ENCODE measurements around the gene GRM1.

Gene GRM1

DNA sequence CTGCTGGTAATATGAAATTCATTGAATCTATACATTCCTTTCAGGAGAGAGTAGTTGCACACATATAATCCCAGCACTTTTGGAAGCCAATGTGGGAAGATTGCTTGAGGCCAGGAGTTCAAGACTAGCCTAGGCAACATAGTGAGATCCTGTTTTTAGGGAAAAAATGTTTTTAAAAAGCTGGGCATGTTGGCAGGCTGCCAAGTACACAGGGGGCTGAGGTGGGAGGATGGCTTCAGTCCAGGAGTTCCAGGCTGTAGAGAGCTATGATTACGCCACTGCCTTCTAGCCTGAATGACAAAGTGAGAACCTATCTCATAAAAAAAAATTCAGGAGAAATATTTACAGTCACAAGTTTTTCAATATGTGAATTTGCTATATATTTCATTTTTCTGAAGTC is 71.9 kb downstream of the GRM1 start:
- no peak for DNase-seq

DNA sequence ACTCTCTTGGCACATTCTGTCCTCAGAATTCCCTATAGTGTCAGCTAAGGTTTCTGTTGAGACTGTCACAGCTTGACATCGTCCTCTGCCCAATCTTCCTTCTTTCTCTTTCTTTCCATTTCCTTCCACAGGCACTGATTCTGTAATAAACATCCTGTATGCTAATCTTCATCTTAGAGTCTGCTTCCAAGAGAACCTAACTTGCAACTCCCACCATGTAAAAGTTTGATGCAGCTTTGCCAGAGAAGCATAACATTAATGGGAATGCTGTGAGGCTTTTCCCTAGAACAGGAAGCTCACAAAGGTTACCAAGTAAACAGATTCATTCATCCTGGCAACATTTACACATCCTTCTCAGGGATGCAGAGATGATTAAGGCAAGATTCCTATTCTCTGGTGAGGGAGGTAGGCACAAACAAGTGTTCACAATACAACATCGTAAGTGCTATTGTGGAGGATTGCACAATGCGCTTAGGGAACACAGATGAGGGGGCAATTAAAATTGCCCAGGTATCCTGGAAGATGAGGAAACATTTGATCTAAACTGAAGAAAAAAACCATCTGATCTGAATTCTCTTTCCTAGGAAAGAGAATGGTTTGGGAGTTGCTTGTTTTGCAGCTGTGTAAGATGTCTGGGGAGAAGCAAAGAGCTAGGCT is 74.7 kb downstream of the GRM1 start:
- DNase-seq, result no peak

DNA sequence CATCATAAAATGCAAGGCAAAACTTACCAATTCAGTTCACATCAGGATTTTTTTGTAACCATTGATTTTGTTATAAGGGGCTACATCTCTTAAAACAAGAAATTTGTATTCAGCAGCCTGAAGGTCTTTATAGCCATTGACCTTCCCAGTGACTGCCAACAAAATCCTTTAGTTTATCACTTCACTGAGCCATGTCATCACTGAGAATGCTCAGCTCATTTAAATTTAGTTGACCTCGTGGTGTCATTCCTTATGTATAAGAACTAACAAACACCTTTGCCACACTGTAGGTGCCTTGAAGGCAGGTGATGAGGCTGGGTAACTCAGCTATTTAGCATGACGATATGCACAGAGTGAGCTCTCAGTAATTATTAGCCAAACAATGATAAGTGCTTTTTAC is 77.7 kb downstream of the GRM1 start:
- DNase-seq, result no peak

DNA sequence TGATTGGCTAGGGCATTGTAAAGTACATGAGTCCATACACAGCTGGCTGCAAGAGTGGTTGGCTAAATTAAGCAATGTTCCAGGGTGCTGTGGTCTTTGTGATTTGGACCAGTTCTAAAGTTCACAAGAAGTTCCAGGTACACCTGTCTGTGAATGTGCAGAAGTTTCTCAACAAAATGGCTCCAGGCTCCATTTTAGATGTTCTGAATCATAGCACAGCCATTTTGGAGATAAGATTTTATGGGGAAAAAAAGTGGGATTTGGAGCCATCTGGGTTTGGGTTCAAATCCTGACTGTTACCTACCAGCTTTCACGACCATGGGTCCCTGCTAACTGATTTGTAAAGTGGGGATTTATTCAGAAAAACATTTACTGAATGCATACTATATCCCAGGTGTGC is 82.1 kb downstream of the GRM1 start:
- DNase-seq, result no peak

DNA sequence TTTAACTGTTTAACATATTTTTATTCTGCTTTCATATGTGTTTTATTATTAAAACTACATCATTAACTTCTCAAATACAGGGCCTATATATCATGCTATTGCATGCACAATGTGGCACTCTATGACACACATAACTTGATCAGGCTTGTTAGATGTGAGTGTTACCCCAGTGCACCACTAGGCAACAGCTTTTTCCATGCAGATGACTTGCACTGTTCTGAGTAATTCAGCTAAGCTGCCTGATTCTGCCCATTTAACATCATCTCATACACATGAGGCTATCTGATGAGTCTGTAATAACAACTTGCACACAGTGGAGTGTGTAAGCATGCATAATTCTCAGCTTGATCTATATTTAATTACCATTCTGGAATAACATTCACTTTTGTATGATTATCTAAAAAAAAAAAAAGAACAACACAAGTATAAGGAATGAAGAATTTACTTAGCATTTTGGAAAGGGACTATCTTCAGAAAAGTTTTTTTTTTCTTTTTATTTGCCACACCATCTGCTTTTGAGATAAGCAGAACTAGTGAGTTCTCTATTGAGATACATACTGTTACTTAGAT is 83.1 kb downstream of the GRM1 start:
- DNase-seq, result no peak

DNA sequence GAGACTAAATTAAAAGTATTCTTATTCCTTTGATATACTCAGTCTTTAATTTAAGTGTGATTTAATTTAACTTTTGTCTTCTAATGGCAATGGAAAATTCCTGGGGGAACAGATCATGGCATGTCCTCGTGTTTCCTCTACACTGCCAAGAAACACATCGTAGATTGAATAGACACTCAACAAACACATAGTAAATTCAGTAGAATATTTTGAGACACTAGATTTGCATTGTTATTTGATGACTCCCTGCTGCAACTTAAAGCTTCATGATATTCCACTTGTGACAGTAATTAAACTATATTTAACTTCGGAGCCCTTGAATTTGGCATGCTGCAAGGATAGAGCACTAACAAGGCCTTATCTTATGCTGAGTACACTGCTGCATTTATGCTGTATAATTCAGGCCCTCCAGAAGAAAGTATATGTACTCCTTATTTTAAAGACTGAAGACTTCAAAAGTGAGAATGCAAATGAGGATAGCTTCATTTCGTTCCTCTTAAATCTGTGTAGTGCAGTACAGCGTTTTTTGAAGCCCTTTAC is 84.3 kb downstream of the GRM1 start:
- DNase-seq, result no peak

DNA sequence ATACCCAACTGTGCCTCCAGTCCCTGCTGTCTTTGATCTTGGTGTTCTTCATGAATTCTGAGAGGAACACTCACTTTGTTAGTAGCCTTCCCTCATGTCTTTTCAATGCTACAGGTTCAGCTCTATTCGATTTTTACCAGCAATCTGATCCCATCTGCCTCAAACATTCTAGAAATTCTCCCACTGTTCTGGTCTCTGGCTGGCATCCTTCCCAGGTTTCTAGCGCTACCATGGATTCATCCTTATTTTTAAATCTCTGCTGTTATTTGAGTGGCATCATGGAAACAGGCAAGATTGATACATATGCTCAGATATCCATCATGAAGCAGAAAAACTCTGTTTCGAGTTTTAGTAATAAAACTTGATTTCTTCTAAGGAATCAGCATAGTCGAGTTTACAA is 94.8 kb downstream of the GRM1 start:
- no peak for DNase-seq

DNA sequence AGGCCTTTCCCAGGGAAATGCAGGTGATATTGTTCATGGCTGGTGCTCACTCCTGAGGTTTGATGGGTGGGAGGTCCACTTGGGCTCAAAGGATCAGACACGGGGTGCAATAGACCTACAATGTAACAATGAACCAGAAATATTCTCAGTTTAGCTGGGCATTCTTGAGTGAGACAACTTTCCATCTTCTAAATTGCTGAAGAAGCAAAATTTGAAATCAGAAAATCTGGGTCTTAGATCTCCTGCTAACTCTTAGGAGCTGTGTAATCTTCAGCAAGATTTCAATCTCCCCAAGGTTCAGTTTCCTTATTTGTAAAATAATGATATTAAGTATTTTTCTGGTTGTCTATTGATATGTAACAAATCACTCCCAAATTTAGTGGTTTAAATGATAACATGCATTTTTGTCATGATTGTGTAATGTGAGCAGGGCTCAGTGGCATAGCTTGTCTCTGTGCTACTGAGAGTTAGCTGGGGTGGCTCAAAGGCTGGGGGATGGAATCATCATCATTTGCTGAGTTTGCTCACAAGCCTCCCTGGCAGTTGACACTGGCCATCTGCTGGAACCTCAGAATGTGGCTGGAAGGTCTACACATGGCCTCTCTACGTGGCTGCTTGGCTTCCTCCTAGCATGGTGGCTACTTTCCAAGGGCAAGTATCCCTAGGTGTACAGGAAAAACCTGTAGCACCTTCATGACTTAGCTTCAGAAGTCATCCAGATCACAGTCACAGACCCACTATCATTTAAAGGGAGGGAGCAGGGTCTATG is 98.8 kb downstream of the GRM1 start:
- DNase-seq, result no peak

DNA sequence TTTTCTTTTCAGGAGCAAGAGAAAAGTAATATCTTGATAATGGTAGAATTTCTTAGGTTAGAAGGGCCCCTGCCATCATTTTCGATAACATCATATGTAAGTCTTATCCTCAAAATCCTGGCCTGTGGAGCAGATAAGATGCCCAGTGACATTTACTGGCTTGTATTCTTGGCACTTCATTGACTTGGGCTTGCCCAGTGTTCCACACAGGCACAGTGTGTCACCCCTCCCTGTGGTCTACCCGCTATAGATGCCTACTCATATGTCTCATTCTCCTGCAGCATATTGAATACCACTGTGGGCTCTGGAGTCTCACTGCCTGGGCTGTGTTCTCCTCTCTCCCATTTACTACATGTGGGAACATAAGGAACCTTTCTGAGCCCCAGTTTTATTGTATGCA is 105.0 kb downstream of the GRM1 start:
- no peak for DNase-seq

DNA sequence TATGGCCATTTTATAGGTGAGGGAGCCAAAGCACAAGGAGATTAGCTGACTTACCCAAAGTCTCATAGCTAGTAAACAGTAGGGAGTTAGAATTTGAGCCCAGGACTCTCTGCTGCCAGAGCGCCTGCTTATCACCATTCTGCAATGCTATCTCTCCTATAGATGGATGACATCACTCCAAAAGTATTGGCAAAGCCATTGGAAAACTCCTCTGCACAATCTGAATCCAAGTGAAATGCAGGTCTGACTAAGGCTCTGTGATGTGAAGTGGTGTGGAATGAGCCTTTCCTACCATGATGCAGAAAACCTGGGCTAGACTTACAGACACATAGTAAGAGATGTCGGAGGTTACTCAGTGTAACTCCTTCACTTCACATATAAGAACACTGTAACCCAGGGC is 106.3 kb downstream of the GRM1 start:
- DNase-seq, result no peak

DNA sequence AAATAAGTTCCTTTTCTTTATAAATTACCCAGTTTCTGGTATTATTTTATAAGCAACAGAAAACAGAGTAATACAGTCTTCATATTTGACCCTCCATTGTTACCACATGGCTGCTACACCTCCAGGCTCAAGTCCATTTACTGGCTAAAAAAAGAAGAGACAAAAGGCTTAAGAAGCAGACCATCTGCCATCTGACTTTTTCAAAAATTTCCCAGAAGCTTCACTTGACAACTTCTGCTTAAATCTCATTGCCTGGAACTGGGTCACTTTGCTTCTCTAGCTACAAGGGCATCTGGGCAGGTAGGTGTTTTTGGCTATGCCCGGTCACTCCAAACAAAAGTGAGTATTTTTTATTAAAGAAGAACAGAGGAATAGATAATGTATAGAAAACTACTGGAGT is 118.0 kb downstream of the GRM1 start:
- DNase-seq, result no peak

DNA sequence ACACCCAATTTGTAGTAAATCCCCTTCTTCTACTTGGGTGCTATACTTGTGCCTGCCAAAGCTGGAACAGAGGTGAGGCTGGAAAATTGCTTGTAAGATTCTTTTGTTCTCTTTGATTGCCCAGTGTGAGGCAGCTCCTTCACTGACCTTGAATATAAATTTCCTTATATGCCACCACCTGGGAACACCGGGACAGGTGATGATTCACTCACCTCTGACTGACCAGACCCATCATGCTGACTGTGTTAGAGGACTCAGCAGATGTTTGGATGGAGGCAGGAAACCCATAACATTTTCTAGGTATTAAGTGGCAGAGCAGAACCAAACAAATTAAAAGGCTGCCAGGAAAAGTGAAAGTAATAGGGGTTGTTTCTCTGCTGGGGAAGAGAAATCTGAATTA is 120.9 kb downstream of the GRM1 start:
- DNase-seq, result no peak

DNA sequence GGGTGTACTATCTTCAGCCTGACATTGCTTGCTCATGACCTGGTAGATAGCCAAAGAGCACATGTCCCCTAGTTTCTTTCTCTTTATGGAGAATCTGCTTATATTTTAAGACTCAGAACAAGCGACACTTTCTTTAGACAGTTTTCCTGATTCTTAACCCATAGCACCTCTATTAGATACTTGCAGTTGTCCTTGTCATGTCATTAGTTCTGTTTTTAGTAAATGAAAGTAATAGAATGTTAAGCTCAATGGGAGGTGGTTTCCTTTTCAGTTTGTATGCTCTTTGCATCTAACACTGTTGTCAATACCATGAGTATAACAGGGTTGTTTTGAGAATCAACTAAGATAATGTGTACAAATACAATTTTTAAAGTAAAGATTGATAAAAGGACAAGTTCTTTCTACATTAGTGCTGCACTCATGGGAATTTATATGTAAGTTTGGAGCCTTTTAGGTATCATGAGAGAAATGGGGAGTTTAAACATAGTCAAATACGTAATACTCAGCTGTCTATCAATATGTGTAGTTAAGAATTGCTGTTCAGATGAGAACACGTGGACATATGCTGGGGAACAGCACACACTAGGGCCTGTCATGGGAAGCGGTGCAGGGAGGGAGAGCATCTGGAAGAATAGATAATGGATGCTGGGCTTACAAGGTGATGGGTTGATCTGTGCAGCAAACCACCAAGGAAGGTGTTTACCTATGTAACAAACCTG is 124.3 kb downstream of the GRM1 start:
- DNase-seq, result no peak

DNA sequence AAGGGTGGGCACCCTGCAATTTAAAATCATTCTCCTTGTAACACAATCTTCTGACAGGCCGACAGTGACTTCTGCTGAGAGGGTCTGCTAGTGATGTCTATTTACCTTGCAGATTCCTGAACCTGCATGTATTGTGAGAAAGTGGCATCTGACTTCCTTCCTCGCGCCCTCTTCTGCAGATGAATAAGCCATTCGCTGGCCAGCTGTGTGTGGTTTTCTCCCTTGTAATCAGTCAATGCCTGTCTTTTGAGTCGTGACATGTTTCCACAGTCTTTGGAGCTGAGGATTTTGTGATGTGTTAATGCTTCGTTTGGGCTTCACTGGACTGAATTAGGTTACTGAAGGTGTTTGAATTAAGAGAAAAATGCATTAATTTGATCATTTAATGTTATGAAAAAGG is 125.3 kb downstream of the GRM1 start:
- DNase-seq, result no peak

DNA sequence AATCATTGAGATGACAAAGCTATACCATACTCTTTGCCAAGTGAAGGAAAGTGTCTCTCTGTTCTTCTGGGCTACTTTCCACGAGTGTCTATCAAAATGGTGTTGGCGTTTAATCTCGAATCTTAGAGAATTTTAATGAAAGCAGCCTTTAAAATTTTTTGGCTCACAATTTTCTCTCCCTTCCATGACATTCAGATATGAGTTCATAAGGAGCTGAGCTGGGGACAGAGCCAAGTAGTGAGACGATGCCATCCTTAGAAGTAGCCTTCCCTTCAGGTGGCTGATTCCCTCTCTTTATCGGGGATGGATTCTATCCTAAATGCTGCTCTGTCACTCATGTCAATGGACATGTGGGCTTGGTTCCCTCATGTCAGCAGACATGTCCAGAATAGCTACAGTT is 132.8 kb downstream of the GRM1 start:
- DNase-seq, result no peak

DNA sequence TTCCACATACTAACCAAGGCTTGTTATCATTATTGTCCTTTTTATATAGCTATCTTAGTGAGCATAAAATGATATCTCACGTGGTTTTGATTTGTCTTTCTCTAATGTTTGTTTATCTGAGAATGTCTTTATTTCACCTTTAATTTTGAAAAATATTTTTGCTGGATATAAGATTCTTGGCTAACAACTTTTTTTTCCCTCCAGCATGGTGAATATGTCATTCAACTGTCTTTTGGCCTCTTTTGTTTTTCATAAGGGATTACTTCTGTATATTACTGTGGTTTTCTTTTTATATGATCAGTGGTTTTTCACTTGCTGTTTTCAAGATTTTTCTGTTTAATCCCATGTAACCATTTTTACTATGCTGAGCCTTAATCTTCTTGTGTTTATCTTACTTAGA is 141.0 kb downstream of the GRM1 start:
- DNase-seq, result no peak

DNA sequence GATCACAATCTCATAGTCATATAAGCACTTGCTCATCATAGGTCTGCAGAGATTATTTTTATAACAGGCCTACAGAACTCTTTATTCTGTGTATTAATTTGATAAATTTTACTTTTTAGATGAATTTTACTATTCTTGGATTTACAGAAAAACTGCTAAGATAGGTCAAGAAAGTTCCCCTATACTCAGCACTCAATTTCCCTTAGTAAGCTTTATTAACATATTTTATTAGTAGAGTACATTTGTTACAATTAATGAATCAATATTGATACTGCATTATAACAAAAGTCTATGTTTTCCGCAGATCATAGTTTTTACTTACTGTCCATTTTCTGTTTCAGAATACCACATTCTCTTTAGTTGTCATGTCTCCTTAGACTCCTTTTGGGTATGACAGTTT is 148.9 kb downstream of the GRM1 start:
- no peak for DNase-seq

DNA sequence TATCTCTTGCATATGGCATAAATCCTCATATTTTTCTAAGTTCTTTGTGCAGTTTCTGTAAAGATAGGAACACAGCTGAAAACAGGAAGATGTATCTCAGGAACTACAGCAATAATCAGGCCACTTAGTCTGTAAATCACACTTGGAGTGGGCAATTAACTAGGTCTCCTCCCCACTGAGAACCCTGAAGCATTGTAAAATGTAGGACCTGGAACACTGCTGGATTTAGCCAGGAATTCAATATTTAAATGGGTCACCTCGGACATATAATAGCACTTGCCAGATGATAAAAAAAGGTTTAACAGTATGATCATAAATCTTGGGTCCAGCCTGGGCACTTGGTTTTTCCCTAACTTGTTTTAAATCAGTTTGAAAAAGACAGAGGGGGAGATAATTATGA is 155.0 kb downstream of the GRM1 start:
- no peak for DNase-seq

DNA sequence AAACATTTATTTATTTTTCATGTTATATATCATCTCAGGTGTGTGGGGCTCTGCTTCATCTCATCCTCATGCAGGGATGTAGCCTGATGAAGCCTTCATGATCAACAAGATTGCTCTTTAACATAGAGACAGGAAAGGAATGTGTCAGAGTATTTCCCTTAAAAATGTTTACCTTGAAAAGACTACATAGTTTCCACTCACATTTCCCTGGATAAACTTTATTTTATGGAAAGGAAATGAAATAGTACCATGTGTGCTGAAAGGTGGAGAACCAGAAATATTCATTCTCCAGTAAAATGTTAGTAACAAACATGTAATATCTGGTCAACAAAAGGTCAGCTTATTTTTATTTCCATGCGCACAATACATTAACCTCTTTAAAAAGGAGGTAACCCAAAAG is 155.8 kb downstream of the GRM1 start:
- no peak for DNase-seq

DNA sequence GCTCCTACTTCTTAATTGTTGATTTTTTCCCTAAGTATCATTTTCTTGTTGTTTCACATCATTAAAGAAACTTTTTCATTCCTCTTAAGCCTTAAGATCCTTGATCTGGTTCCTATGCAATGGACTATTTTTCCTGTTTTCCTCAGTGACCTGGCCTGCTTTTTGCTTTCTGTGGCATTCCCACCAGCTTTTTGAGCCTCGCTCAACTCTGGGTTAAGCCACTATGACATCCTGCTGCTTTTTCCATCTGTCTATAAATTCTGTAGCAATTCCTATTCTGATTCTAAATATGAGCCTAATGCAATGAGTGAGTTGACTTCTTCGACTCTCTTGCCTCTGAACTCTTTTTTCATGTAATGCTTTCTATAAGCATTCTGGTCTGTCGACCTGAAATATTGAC is 160.3 kb downstream of the GRM1 start:
- DNase-seq, result no peak

DNA sequence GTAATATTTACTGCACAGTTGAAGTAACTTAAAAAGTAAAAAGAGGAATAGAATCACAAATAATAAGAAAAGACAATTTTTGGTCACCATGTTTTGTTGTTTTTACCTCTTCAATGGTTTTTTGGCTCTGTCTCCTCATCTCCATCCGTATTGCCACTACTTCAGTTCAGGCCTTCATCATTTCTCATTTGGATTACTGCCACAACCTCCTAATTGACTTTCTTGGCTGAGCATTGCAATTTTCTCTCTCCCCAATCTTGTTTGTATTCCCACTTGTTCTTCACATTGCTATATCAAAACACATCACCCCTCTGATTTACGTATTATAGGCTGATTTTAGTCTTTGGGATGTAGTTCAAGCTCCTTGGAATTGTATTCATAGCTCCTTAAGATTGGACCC is 161.7 kb downstream of the GRM1 start:
- DNase-seq, result no peak

DNA sequence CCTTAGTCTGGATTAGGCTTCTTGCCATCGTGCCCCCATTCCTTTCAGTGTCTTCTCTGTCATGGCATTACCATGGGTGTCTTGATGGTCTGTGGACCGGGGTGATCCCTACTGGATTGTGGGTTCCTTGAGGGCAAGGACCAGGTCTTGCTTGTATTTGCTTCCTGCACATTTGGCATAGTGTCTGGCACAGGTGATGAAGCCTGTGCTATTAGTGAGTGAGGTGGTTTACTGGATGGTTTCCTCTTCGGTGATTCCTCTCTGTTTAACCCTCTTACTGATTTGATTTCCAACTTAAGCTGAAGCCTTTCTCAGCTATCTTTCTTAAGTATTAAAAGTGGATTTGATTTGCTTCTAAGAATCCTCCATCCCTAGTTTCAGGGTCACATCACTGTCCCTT is 162.3 kb downstream of the GRM1 start:
- no peak for DNase-seq

DNA sequence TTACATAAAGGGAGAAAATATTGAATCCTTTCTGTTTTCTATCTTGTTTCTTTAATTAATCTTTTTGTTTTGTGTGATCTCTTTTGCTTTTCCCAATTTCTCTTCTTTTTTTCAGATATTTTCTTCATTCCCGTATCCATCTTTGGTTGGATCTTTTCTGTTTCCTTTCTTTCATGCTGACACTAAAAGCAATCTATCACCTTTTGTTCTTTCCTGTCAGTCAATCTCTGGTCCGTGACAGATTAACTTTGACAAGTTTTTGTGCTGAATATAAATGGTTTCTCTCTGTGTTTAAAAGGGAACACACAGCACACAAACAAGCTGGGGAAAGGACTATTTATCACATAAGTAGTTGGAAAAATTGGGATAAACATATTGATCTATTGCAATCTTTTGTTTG is 162.8 kb downstream of the GRM1 start:
- DNase-seq, result no peak

DNA sequence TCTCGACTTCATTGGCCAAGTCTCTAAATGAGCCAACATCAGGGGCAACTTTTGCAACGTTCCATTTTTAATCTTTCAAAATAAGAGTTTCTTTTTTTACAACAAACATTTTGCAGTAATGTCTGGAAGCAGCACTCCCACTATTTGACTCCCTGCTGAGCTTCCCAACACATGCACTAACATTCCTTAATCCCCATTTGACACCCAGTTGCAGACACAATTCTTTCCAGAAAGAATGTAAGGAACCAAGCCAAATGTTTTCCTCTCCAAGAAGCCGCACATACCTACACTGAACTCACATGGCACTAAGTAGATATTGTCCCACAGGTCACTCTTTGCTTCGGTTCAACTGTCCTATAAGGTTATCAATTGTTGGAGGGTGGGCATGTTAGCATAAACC is 165.6 kb downstream of the GRM1 start:
- no peak for DNase-seq
